Measurements from ENCODE around the gene RUFY1. TPM values are rescaled to one million over a fixed set of nuclear protein-coding genes. Genes with fewer than 3 reads are reported as not detected.

RUFY1 gene
- total and polyA plus RNA-seq, 2 of the 13 experiments (the other 11 are each of a cell fraction or from before 2014, with no cell fraction given), result 19.9 to 31.9 TPM

GRCh38 chr5:179606071-179606909 is 55.9 kb downstream of the RUFY1 start:
- H3K9me3 ChIP-seq (ENCODE audit: low read length), result no peaks in the 10 kb centered on the region
- DNase-seq (ENCODE audit: low spot score) (no peak), FAIRE-seq (no peak), ATAC-seq (peak; percentile 4)
- ChIA-PET POLR2A (interaction anchor here (0.8 to 4.6 kb wide), 5 partner anchors 8 to 56 kb away, joined by 3 to 29 read pairs (median 9); partner anchors contain the start of genes HNRNPH1 and RUFY1), CTCF (ENCODE audit: low intra/inter-chr PET ratio, low total read pairs) (no interaction called here)
- no peak overlapping the region for H3K9ac ChIP-seq (ENCODE audit: insufficient read depth, low read depth, low read length)
- 97% methylated on average over 15 of the region's 21 CpGs for WGBS (ENCODE audit: low lambda C conversion rate)
- H3K4me2 ChIP-seq (ENCODE audit: low read depth, low read length), result no peak overlapping the region
- peaks cover 8% of the 10 kb centered on the region for H4K20me1 ChIP-seq (ENCODE audit: insufficient read depth, low read length)
- in situ Hi-C loops (cut with HindIII; ENCODE audit: extremely low pct_ligation_motif_present, low pct_unique_long_range_greater_than_20kb) (no loop called here), intact Hi-C loops (cut with micrococcal nuclease; ENCODE audit: unreplicated experiment) (no loop called here)
- H2AFZ ChIP-seq (ENCODE audit: low read length), result no peak overlapping the region
- BruUV-seq (replicated peaks), result no TSS peak
- peaks cover 2% of the 10 kb centered on the region for H3K4me1 ChIP-seq (ENCODE audit: insufficient read depth, low read length)
- no peaks in the 10 kb centered on the region for H3K79me2 ChIP-seq (ENCODE audit: insufficient read depth, low read length)
- TF ChIP-seq RBFOX2 (IDR thresholded peaks at IDR 0.05; ENCODE audit: low read depth, low read length), result peak; percentile 57
- peak; percentile 22; the same call in 1 of the 2 replicates for TF ChIP-seq POLR2AphosphoS2 (IDR thresholded peaks at IDR 0.05; ENCODE audit: low read depth, low read length)
- TF ChIP-seq ZNF768 (CRISPR knock-in tag; IDR thresholded peaks at IDR 0.05), result peak; percentile 39; the same call in 1 of the 2 replicates
- peak; percentile 97 for TF ChIP-seq AGO2 (optimal IDR thresholded peaks at IDR 0.05; ENCODE audit: low read depth, low read length)
- TF ChIP-seq RARA (CRISPR knock-in tag; IDR thresholded peaks at IDR 0.05), result no peak
- peak; percentile 61 for TF ChIP-seq RBM22 (optimal IDR thresholded peaks at IDR 0.05; ENCODE audit: low read length)
- TF ChIP-seq RORA (CRISPR knock-in tag; IDR thresholded peaks at IDR 0.05), result no peak
- no peak for TF ChIP-seq HOXA5 (CRISPR knock-in tag; IDR thresholded peaks at IDR 0.05)
- H3K27me3 ChIP-seq (ENCODE audit: control insufficient read depth in 1 of 2, insufficient read depth in 2 of 2, low read length in 2 of 2), result no peaks in the 10 kb centered on the region
- H3K27ac ChIP-seq (ENCODE audit: extremely low read length, insufficient read depth, low read length), result no peak overlapping the region
- no peak overlapping the region for H3K4me3 ChIP-seq (replicated peaks in 1 of 3; ENCODE audit: insufficient read depth in 1 of 3, low read depth in 2 of 3, low read length in 3 of 3)
- peaks cover 12 to 68% of the 10 kb centered on the region in 2 experiments for H3K36me3 ChIP-seq (replicated peaks in 1 of 2; ENCODE audit: control insufficient read depth in 1 of 2, insufficient read depth in 2 of 2, low read length in 2 of 2)

GRCh38 chr5:179606910-179607159 is 56.5 kb downstream of the RUFY1 start:
- ChIA-PET CTCF (ENCODE audit: low intra/inter-chr PET ratio, low total read pairs) (no interaction called here), POLR2A (interaction anchor here (0.8 to 4.6 kb wide), 4 partner anchors 8 to 56 kb away, joined by 3 to 29 read pairs (median 11); partner anchors contain the start of genes HNRNPH1 and RUFY1)
- BruUV-seq (replicated peaks), result no TSS peak
- Histone ChIP-seq H3K9ac (ENCODE audit: insufficient read depth, low read depth, low read length) (no peak overlapping the region), H3K4me2 (ENCODE audit: low read depth, low read length) (no peak overlapping the region), H2AFZ (ENCODE audit: low read length) (no peak overlapping the region), H3K27me3 (ENCODE audit: control insufficient read depth in 1 of 2, insufficient read depth in 2 of 2, low read length in 2 of 2) (no peaks in the 10 kb centered on the region), H3K79me2 (ENCODE audit: insufficient read depth, low read length) (no peaks in the 10 kb centered on the region), H3K9me3 (ENCODE audit: low read length) (no peaks in the 10 kb centered on the region), H3K36me3 (replicated peaks in 1 of 2; ENCODE audit: control insufficient read depth in 1 of 2, insufficient read depth in 2 of 2, low read length in 2 of 2) (peaks cover 11 to 72% of the 10 kb centered on the region in 2 experiments), H4K20me1 (ENCODE audit: insufficient read depth, low read length) (peaks cover 13% of the 10 kb centered on the region), H3K4me3 (replicated peaks in 1 of 3; ENCODE audit: insufficient read depth in 1 of 3, low read depth in 2 of 3, low read length in 3 of 3) (no peak overlapping the region), H3K27ac (ENCODE audit: extremely low read length, insufficient read depth, low read length) (no peak overlapping the region), H3K4me1 (ENCODE audit: insufficient read depth, low read length) (peaks cover 7% of the 10 kb centered on the region)
- no peak for FAIRE-seq
- peak; percentile 6 for ATAC-seq
- DNase-seq (ENCODE audit: low spot score), result no peak
- in situ Hi-C loops (cut with HindIII; ENCODE audit: extremely low pct_ligation_motif_present, low pct_unique_long_range_greater_than_20kb), result no loop called here
- peak in 1 of 2 experiments; percentile 12; a peak in 1 of 4 replicates for TF ChIP-seq POLR2A (IDR thresholded peaks at IDR 0.05; ENCODE audit: insufficient read depth in 1 of 2, low read depth in 2 of 2, low read length in 2 of 2)
- TF ChIP-seq ZNF235 (CRISPR knock-in tag; IDR thresholded peaks at IDR 0.05; ENCODE audit: borderline replicate concordance), result no peak
- TF ChIP-seq ZNF263 (CRISPR knock-in tag; IDR thresholded peaks at IDR 0.05), result no peak
- 100% methylated on average over 6 of the region's 6 CpGs for WGBS (ENCODE audit: low lambda C conversion rate)
- intact Hi-C loops (cut with micrococcal nuclease; ENCODE audit: unreplicated experiment), result no loop called here
